ENCODE results near the gene TBCD.
"Not testable (repeated sequence)": the region's sequence is repeated elsewhere in the genome, so short reads cannot be mapped to it uniquely, and the experiment has no call there.

Gene TBCD

GRCh38 chr17:82743344-82744219 lies 8.3 kb upstream of the TBCD start:
- no peak overlapping the region for H3K27ac ChIP-seq
- no peak overlapping the region for H3K4me3 ChIP-seq
- TF ChIP-seq, protein P1, sequence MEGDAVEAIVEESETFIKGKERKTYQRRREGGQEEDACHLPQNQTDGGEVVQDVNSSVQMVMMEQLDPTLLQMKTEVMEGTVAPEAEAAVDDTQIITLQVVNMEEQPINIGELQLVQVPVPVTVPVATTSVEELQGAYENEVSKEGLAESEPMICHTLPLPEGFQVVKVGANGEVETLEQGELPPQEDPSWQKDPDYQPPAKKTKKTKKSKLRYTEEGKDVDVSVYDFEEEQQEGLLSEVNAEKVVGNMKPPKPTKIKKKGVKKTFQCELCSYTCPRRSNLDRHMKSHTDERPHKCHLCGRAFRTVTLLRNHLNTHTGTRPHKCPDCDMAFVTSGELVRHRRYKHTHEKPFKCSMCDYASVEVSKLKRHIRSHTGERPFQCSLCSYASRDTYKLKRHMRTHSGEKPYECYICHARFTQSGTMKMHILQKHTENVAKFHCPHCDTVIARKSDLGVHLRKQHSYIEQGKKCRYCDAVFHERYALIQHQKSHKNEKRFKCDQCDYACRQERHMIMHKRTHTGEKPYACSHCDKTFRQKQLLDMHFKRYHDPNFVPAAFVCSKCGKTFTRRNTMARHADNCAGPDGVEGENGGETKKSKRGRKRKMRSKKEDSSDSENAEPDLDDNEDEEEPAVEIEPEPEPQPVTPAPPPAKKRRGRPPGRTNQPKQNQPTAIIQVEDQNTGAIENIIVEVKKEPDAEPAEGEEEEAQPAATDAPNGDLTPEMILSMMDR (IDR thresholded peaks at IDR 0.05): no peak
- DNase-seq (ENCODE audit: low spot score): no peak

GRCh38 chr17:82744736-82745135 lies 7.1 kb upstream of the TBCD start:
- not testable (repeated sequence) for H3K4me3 ChIP-seq; H3K27ac ChIP-seq; DNase-seq (ENCODE audit: low spot score)

- TF ChIP-seq, protein P1 (IDR thresholded peaks at IDR 0.05): no peak
- no peak overlapping the region for H3K27ac ChIP-seq
- DNase-seq (ENCODE audit: low spot score): no peak
- H3K4me3 ChIP-seq: no peak overlapping the region
Observed at GRCh38 chr17:82745524-82745923, 6.3 kb upstream of the TBCD start.

- H3K27ac ChIP-seq: no peak overlapping the region
- TF ChIP-seq, protein P1 (IDR thresholded peaks at IDR 0.05): no peak
Observed at GRCh38 chr17:82748756-82749155, 3.1 kb upstream of the TBCD start.

GRCh38 chr17:82750241-82750908 lies 1.5 kb upstream of the TBCD start:
- Histone ChIP-seq H3K4me3 (no peak overlapping the region), H3K27ac (peak overlapping the region in 1 of 2 donors; percentile 22)
- no peak for DNase-seq (ENCODE audit: low spot score)
- TF ChIP-seq, protein P1 (IDR thresholded peaks at IDR 0.05): no peak

More at GRCh38 chr17:82748756-82749155, 3.1 kb upstream of the TBCD start:
- no peak for DNase-seq (ENCODE audit: low spot score)
- H3K4me3 ChIP-seq: no peak overlapping the region

DNA sequence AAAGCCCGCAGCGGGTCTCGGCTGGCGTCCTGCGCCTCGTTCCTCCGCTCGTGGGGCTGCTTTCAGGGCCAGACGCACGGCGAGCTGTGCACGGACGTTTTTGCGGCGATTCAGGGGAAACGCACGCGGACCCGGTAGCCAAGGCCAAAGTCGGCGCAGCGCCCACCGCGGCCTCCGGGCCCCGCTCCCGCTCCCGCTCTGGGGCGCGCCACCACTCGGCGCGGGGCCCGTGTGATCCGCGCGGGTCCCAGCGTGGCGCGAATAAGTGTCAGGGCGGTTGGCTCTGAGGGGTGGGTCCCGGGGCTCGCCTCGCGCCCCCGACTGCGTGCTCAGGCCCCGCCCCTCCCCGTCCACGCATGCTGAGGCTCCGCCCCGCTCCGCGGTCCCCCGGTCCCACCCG lies 694 bp upstream of the TBCD start:
- TF ChIP-seq, protein P1 (IDR thresholded peaks at IDR 0.05): no peak
- no peak for DNase-seq (ENCODE audit: low spot score)
- H3K27ac ChIP-seq: peak overlapping the region; percentile 80 to 96
- H3K4me3 ChIP-seq: peak overlapping the region; percentile 99

DNA sequence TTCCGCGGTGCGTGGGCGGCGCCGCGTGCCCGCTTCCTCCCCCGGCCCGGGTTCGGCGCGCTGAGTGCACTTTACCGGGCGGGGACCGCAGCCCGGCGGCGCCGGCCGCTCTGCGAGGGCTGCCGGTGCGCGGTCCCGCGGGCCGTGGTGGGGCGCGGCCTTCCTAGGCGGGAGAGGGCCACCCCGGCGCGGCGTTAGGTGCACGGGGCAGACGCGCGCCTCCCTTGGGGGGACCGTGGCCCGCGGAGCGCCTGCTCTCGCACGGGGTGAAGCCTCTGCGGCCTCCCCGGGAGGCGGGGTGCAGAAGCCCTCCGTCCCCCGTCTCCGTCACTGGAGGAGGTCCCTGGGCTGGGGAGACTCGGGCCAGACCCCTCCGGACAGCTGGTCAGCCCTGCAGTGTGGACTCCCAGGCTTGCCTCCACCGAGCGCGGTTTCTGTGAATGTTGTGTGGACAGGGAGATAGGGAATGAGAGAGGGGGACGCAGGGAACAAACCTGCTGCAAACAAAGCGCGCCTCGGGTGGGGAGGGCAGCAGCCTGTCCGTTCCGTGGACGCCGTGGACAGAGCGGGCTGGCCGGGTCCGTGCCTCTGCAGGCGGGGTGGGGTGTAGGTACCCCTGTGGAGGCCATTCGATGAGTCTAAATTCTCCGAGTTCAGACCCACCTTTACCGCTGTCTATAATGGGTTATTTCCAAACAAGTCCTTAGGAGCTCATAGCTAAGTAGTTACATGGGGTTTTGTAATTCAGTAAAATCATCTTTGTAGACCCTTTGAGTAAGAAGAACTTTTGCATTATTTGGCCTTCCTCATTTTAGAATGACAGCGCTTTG lies 721 bp downstream of the TBCD start:
- TF ChIP-seq, protein P1 (IDR thresholded peaks at IDR 0.05): no peak
- no peak for DNase-seq (ENCODE audit: low spot score)
- Histone ChIP-seq H3K4me3 (peak overlapping the region; percentile 99), H3K27ac (peak overlapping the region; percentile 80 to 96)
